ENCODE measurements around the gene RBM46.

- TF ChIP-seq EZH2phosphoT487 (IDR thresholded peaks at IDR 0.05; ENCODE audit: insufficient read depth, low read depth), result no peak
- TF ChIP-seq EZH2 (IDR thresholded peaks at IDR 0.05; ENCODE audit: insufficient read depth, poor library complexity, severe bottlenecking), result no peak
Observed at GRCh38 chr4:154732669-154733068, 48.4 kb upstream of the RBM46 start.
